RWPE1 (cell line): ENCODE measurements around the gene BORCS6.

Source experiments
- CTCF ChIA-PET: fragments of 350-600 bp; sonication (Branson Sonifier 250); formaldehyde crosslinking; extraction: SDS; loops from one replicate; lab custom pipeline; 2021; lab: Yijun Ruan, JAX
- POLR2A ChIA-PET: fragments of 400-600 bp; formaldehyde crosslinking; extraction: SDS; loops from one replicate; lab custom pipeline; 2020; ENCODE audit warnings: antibody characterized with exemption; ENCODE audit not compliant: low non-redundant PET; lab: Yijun Ruan, JAX
- DNase-seq: peaks from one replicate; pipeline ENCODE4 v3.0.0; 2012; ENCODE audit warnings: low spot score
- H3K27ac ChIP-seq: fragments of 450-650 bp; 2 replicates; pipeline ENCODE4 v1.5.1; 2017
- TF ChIP-seq, protein P1 (sequence below): fragments of 450-650 bp; conservative IDR thresholded peaks from 2 replicates; pipeline ENCODE4 v1.5.1; 2017; ENCODE audit warnings: low read depth, mild to moderate bottlenecking

The BORCS6 gene

DNA sequence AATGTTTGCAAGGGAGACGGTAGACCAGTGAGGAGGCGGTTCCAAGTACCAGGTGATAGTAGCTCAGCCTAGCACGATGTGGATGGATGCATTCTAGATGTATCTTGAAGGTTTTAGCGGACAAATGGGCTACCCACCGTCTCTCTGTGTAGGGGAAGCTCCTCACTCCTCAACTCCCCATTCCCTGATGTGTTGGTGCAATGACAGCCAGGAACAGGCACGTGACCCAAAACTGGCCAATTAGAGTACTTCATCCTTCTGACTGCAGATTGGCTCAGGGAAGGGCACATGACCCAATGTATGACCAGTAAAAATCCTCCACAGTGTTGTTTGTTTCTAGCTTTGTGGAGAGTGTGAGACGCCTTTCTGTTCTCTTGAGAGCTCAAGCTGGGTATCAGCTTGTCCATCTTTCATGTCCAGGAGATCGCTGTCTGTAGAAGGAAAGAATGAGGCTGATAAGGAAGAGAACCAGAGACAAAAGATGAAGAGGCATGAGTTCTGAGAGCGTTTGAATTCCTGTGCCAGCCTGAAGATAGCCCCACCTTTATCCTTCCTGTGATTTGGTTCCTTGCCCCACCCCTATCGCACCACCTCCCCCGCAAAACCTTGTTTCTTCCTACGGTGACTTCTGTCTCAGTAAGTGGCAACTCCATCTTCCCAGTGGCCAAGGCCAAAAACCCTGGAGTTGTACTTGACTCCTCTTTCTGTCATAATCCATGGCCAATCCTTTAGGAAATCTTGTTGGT is 2.3 kb upstream of the BORCS6 start:
- H3K27ac ChIP-seq = peak overlapping the region; percentile 97
- peak; percentile 90 for DNase-seq
- TF ChIP-seq, protein P1, sequence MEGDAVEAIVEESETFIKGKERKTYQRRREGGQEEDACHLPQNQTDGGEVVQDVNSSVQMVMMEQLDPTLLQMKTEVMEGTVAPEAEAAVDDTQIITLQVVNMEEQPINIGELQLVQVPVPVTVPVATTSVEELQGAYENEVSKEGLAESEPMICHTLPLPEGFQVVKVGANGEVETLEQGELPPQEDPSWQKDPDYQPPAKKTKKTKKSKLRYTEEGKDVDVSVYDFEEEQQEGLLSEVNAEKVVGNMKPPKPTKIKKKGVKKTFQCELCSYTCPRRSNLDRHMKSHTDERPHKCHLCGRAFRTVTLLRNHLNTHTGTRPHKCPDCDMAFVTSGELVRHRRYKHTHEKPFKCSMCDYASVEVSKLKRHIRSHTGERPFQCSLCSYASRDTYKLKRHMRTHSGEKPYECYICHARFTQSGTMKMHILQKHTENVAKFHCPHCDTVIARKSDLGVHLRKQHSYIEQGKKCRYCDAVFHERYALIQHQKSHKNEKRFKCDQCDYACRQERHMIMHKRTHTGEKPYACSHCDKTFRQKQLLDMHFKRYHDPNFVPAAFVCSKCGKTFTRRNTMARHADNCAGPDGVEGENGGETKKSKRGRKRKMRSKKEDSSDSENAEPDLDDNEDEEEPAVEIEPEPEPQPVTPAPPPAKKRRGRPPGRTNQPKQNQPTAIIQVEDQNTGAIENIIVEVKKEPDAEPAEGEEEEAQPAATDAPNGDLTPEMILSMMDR = no peak
- POLR2A ChIA-PET = interaction anchor here (0.5 to 1.2 kb wide), 4 partner anchors 18 to 1723 kb away, joined by 3 to 5 read pairs (median 4); partner anchors contain the start of gene AURKB
- CTCF ChIA-PET = no interaction called here

DNA sequence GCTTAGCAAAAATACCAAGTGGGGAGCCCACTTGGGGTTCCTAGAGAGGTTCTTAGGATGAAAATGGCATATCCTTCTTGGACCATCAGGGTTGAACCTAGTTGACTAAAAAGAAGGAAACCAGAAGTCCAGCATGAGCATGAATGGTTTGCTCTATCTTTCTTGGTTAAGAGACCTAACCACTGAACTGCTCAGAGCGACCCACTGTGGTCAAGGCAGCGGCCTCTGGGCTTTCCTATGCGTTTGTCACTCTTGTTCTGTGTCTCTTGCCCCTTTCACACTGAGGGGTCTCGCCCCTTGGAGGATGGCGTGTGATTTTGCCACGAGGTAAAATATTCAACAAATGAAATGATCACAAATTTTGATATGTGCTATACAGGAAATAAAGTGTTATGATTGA is 526 bp upstream of the BORCS6 start:
- CTCF ChIA-PET = no interaction called here
- no peak for DNase-seq
- TF ChIP-seq, protein P1 = no peak
- peak overlapping the region; percentile 97 for H3K27ac ChIP-seq
- POLR2A ChIA-PET = no interaction called here

DNA sequence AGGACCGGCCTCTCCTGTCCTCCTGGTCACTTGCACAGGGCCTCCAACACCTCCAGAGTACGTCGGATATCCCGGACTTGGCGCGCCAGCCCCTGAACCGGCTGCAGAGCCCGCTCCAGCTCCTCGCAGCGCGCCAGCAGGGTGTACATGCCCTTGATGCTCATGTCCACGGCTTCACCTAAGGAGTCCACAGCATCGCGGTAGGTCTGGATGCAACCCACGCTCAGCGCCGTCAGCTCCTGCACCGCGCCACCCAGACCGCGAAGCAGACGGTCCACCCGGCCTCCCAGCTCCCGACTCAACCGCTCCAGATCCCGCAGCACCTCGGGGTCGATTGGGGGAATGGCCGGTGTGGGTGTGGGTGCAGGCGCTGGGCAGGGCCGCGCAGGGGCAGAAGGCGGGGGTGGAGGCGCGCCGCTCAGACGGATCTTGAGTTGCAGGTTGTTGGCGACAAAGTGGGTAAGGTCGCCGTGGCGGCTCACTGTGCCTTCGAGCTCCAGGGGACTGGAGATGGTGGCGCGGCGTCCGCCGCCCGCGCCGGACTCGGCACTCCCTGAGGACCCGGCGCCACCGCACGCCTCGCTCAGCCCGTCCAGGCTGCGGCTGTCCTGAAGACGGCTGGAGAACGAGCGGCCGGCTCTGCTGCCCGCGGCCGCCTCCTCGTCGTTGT is 804 bp downstream of the BORCS6 start:
- H3K27ac ChIP-seq = peak overlapping the region; percentile 97
- POLR2A ChIA-PET = interaction anchor here (1.7 kb wide), 1 partner anchor 21 kb away, joined by 6 read pairs; the partner anchor contains the start of gene AURKB
- CTCF ChIA-PET = interaction anchor here (0.6 to 0.7 kb wide), 2 partner anchors 52 to 171 kb away, joined by 3 to 4 read pairs; no protein-coding TSS in a partner anchor
- no peak for DNase-seq
- TF ChIP-seq, protein P1 = no peak

DNA sequence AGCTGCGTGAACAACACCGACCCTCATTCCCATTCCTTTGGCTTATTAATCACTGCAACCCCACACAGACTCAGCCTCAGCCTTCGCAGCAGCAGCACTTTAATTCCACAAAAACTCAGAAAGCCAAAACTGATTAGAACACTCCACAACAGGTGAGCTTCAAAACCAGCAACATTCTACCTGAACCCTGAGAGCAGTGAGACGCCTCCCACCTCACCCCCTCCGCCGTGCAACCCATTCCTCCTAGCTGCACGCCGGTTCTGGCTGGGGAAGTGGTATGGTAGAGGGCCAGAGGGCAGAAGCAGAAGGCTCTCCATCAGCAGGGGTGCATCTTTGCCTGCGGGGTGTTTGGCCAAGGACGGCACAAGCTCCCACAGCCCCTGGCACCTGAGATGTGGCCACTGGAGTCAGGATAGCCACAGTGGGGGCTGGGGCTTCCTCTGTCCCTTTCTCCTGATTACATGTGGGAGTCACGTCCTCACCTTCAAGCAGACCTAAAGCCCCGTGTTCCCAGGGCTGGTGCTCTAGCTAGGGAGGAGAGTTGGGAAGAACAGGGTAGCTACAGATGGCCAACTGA is 1.6 kb downstream of the BORCS6 start:
- DNase-seq = no peak
- peak overlapping the region; percentile 97 for H3K27ac ChIP-seq
- TF ChIP-seq, protein P1 = no peak
- CTCF ChIA-PET = interaction anchor here (0.7 to 1.2 kb wide), 2 partner anchors 49 to 66 kb away, joined by 3 read pairs; no protein-coding TSS in a partner anchor
- POLR2A ChIA-PET = interaction anchor here (0.5 to 1.7 kb wide), 3 partner anchors 13 to 29 kb away, joined by 3 to 6 read pairs (median 4); partner anchors contain the start of gene AURKB

DNA sequence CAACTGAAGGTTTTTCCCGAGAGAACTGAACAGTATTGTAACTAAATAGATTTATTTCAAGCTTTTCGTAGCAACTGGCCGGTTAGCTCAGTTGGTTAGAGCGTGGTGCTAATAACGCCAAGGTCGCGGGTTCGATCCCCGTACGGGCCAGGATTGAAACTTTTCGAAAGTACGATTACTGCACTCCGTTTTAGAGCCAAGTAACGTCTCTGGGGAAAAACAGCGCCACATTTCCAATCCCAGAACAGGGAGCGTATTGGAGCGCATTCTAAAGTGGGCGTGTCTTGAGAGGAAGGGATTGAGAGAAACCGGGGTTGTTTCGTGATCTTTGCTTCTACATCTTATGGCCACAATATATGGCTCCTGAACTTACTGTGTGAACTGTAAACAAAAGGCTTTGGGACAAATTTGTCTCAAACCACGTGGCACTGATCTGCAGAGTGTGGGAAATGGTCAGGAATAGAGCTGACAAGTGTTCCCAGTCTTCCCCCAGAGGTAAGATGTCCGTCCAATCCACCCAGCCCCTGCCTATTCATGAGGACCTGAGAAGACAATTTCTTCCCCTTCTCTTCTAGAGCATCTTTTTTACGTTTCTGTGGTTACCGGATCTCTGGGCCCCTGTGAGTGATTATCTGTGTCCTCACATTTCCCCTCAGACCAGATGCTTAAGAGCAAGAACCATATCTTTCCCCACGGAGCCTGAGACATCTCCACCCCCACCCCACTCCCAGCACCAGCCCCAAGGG is 2.3 kb downstream of the BORCS6 start:
- H3K27ac ChIP-seq = peak overlapping the region; percentile 97
- peak; percentile 88 for DNase-seq
- CTCF ChIA-PET = interaction anchor here (0.6 to 1.2 kb wide), 6 partner anchors 9 to 108 kb away, joined by 3 to 4 read pairs (median 3); no protein-coding TSS in a partner anchor
- TF ChIP-seq, protein P1 = no peak
- POLR2A ChIA-PET = interaction anchor here (0.5 to 1.7 kb wide), 2 partner anchors 14 to 23 kb away, joined by 3 to 6 read pairs; partner anchors contain the start of gene AURKB
